ENCODE measurements around the gene CNGA3. TPM values are rescaled to one million over a fixed set of nuclear protein-coding genes. Genes with fewer than 3 reads are reported as not detected.

The CNGA3 gene
- total RNA-seq, 1 experiment from 2014 or later = not detected

GRCh38 chr2:98355881-98356280 is 9.6 kb downstream of the CNGA3 start:
- no peaks in the 10 kb centered on the region for H3K27me3 ChIP-seq (ENCODE audit: insufficient read depth, low read length)
- H3K23ac ChIP-seq (ENCODE audit: insufficient read length, low read depth, low read length) = no peak overlapping the region
- no peak for TF ChIP-seq CTCF (conservative IDR thresholded peaks at IDR 0.05)
- Mint-ChIP-seq H3K9me3 (peaks cover 9 to 11% of the 10 kb centered on the region in 2 experiments), H3K27me3 (ENCODE audit: low read depth) (peaks cover 15% of the 10 kb centered on the region), H3K27ac (no peak overlapping the region; a peak in 1 of 7 replicates), H3K36me3 (ENCODE audit: insufficient read depth in 1 of 3, low read depth in 3 of 3) (peaks cover under 1 to 10% (median 4%) of the 10 kb centered on the region in 3 experiments; a peak in 5 of 7 replicates), H3K4me3 (no peak overlapping the region), H3K4me1 (0 out of 4 replicates have a peak, but pooled peaks cover 0 to 3% of the 10 kb centered on the region in 2 experiments)
- H3K18ac ChIP-seq (ENCODE audit: insufficient read length, low read depth, low read length) = no peak overlapping the region
- no peak overlapping the region for H3T11ph ChIP-seq (ENCODE audit: low read length)
- no peaks in the 10 kb centered on the region for H3K79me2 ChIP-seq (ENCODE audit: insufficient read depth, low read length)
- no peaks in the 10 kb centered on the region for H3K79me1 ChIP-seq (ENCODE audit: insufficient read depth, low read depth, low read length, poor library complexity, severe bottlenecking)
- H2AFZ ChIP-seq (ENCODE audit: low read length) = no peak overlapping the region
- no peak overlapping the region for H2BK120ac ChIP-seq (ENCODE audit: low read depth, low read length, poor library complexity, severe bottlenecking)
- H4K8ac ChIP-seq (replicated peaks; ENCODE audit: insufficient read length, low read depth, low read length) = no peak overlapping the region
- no peak overlapping the region for H3K27ac ChIP-seq (ENCODE audit: insufficient read length, low read depth, low read length)
- no peak overlapping the region for H3K9ac ChIP-seq (ENCODE audit: extremely low read depth, insufficient read length, low read length)
- H2BK15ac ChIP-seq (ENCODE audit: low read depth, low read length) = no peak overlapping the region
- H3K23me2 ChIP-seq (ENCODE audit: insufficient read length, low read depth, low read length, poor library complexity, severe bottlenecking) = no peaks in the 10 kb centered on the region
- no peaks in the 10 kb centered on the region for H3K9me3 ChIP-seq (ENCODE audit: control insufficient read depth, low read depth, low read length)
- H2BK12ac ChIP-seq (ENCODE audit: insufficient read length, low read depth, low read length) = no peak overlapping the region
- H3K56ac ChIP-seq (ENCODE audit: insufficient read length, low read depth, low read length) = no peak overlapping the region
- H2BK5ac ChIP-seq (ENCODE audit: insufficient read length, low read length) = no peak overlapping the region
- WGBS (ENCODE audit: extremely low coverage, insufficient read length, low lambda C conversion rate) = no CpG with 5 or more reads among the region's 3 CpGs
- H4K91ac ChIP-seq (ENCODE audit: insufficient read length, low read depth, low read length) = no peak overlapping the region
- no peak overlapping the region for H3K4me2 ChIP-seq (ENCODE audit: insufficient read depth, insufficient read length, low read length)
- H2AK5ac ChIP-seq (ENCODE audit: insufficient read length, low read length) = no peak overlapping the region
- no peak overlapping the region for H3K14ac ChIP-seq (ENCODE audit: insufficient read depth, low read length)
- no peaks in the 10 kb centered on the region for H4K20me1 ChIP-seq (ENCODE audit: control insufficient read depth, insufficient read depth, insufficient read length)
- no peak overlapping the region for H3K4ac ChIP-seq (ENCODE audit: low read depth, low read length)
- no peak for DNase-seq
- no peak overlapping the region for H4K5ac ChIP-seq (ENCODE audit: insufficient read length, low read depth, low read length)
- H3K4me1 ChIP-seq (ENCODE audit: insufficient read depth, low read length) = no peaks in the 10 kb centered on the region
- H2BK20ac ChIP-seq (ENCODE audit: low read depth, low read length, poor library complexity, severe bottlenecking) = no peak overlapping the region
